ENCODE data around the gene SALL3. TPM values are rescaled to one million over a fixed set of nuclear protein-coding genes. Genes with fewer than 3 reads are reported as not detected.

Gene SALL3
- total RNA-seq, 1 donor from 2014 or later, result 0.94 TPM

DNA sequence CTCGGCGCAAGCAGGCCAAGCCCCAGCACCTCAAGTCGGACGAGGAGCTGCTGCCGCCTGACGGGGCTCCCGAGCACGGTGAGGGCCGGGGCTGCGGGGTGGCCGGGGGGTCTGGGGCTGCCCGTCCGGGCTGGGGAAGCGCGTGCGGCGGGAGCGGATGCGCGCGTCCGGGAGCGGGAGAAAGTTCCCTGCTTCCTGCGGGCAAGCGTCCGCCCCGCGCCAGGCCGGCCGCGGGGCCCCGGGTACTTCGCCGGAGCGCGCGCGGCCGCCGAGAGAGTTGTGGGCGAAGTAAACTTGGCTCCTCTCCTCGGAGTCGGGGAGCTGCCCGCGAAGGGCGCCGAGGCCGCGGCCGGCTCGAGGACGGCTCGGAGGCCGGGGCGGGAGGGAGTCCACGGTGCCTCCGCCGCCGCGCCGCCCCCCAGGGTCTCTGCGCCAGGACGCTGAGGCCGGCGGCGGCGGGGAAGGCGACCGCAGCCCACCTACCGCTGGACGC is 707 bp downstream of the SALL3 start:
- no peak for DNase-seq (ENCODE audit: low read depth)

- no peak for DNase-seq (ENCODE audit: low read depth)
Observed at GRCh38 chr18:78980777-78981380, 1.3 kb downstream of the SALL3 start.

DNA sequence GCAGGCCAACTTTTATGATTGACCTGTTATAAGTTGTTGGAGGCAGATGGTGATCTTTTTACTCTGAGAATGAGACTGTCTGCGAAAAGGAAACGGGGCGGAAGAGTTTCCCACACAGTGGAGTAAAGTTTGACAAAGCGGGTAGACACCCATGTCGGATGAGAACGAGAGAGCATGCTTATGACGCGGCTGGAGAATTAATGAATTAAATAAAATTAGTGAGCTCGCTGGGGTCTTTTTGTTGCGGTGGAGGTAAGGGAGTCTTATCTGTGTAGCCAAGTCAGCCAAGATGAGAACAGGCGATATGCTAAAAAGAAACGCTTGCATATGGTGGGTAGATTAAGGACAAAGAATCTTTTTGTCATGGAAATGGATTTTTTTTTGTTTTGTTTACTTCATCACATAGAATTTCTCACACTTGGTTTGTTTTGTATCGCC is 1.8 kb downstream of the SALL3 start:
- DNase-seq (ENCODE audit: low read depth), result no peak

GRCh38 chr18:78981989-78982620 is 2.5 kb downstream of the SALL3 start:
- DNase-seq (ENCODE audit: low read depth), result no peak

GRCh38 chr18:78983512-78983911 is 3.9 kb downstream of the SALL3 start:
- DNase-seq (ENCODE audit: low read depth), result no peak

DNA sequence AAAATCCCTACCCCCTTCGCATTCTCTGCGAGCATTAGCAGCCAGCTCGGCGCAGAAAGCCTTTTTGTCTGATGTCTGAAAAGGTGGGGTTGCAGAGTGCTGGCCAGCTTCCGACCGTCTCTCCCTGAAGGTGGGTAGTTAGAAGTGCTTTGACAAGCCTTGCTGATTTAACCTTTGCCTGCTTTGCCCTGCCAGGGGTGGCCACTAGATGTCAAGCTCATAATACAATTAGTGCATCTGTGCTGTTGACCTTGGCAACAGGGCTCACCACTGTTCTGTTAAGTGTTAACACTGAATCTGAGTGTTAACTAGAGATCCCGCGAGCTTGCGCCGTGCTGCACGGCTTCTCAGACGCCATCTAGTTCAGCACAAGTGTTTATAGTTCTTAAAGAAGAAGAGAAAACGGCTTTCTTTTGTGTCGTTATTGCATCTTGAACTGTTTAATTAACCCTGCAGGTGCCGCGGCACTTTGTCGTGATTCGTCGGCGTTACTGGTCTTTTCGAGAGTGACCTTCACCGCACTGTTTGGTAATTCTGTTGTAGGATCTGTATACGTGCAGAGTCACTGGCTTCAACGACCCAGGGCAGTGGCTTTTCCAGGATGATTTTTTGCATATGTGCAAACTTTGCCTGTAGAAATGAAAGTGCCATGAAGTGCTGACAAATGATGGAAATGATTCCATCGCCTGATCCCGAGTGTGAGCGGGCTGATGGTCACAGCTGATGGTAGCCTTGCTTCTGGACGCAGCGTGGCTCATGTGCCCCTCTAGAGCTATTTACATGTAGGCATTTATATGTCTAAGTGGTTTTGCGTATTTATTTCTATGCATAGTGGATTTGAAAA is 5.5 kb downstream of the SALL3 start:
- peak; percentile 30 for DNase-seq (ENCODE audit: low read depth)

- DNase-seq (ENCODE audit: low read depth), result no peak
Observed at GRCh38 chr18:78986018-78986481, 6.4 kb downstream of the SALL3 start.

DNA sequence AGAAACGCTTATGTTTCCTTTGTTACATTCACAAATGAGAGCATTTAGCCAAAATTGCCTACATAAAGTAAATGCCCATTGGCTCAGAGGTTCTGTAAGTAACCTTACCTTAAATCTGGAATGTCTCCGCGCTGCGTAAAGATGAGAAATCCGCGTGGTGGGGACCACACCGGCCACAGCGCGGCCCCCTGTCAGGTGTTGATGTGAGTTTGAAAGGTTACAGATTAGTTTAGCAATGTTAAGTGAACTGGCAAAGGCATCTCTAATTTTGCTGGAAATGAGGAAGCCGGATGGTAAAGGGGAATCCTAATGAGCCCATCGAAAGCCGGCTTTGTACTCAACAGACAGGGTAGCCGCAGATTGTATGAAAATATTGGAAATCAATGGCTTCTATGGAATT is 11.8 kb downstream of the SALL3 start:
- no peak for DNase-seq (ENCODE audit: low read depth)

DNA sequence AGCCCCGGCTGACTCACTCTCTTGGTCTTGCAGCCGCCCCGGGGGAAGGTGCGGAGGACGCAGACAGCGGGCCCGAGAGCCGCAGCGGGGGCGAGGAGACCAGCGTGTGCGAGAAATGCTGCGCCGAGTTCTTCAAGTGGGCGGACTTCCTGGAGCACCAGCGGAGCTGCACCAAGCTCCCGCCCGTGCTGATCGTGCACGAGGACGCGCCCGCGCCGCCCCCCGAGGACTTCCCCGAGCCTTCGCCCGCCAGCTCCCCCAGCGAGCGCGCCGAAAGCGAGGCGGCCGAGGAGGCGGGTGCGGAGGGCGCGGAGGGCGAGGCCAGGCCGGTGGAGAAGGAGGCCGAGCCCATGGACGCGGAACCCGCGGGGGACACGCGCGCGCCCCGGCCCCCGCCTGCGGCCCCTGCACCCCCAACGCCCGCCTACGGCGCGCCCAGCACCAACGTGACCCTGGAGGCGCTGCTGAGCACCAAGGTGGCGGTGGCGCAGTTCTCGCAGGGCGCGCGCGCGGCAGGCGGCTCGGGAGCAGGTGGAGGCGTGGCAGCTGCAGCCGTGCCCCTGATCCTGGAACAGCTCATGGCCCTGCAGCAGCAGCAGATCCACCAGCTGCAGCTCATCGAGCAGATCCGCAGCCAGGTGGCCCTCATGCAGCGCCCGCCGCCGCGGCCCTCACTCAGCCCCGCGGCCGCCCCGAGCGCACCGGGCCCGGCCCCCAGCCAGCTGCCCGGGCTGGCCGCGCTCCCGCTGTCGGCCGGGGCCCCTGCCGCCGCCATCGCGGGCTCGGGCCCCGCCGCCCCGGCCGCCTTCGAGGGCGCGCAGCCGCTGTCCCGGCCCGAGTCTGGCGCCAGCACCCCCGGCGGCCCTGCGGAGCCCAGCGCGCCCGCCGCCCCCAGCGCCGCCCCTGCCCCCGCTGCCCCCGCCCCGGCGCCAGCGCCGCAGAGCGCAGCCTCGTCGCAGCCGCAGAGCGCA is 12.7 kb downstream of the SALL3 start:
- DNase-seq (ENCODE audit: low read depth), result no peak

DNA sequence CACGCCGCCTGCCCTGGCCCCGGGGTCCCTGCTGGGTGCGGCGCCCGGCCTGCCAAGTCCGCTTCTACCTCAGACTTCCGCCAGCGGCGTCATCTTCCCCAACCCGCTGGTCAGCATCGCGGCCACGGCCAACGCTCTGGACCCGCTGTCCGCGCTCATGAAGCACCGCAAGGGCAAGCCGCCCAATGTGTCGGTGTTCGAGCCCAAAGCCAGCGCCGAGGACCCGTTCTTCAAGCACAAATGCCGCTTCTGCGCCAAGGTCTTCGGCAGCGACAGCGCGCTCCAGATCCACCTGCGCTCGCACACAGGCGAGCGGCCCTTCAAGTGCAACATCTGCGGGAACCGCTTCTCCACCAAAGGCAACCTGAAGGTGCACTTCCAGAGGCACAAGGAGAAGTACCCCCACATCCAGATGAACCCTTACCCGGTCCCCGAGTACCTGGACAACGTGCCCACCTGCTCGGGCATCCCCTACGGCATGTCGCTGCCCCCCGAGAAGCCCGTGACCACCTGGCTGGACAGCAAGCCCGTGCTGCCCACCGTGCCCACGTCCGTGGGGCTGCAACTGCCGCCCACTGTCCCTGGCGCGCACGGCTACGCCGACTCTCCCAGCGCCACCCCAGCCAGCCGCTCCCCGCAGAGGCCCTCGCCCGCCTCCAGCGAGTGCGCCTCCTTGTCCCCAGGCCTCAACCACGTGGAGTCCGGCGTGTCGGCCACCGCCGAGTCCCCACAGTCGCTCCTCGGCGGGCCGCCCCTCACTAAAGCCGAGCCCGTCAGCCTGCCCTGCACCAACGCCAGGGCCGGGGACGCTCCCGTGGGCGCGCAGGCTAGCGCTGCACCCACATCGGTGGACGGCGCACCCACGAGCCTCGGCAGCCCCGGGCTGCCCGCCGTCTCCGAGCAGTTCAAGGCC is 13.7 kb downstream of the SALL3 start:
- DNase-seq (ENCODE audit: low read depth), result no peak

- no peak for DNase-seq (ENCODE audit: low read depth)
Observed at GRCh38 chr18:78994000-78994399, 14.4 kb downstream of the SALL3 start.

DNA sequence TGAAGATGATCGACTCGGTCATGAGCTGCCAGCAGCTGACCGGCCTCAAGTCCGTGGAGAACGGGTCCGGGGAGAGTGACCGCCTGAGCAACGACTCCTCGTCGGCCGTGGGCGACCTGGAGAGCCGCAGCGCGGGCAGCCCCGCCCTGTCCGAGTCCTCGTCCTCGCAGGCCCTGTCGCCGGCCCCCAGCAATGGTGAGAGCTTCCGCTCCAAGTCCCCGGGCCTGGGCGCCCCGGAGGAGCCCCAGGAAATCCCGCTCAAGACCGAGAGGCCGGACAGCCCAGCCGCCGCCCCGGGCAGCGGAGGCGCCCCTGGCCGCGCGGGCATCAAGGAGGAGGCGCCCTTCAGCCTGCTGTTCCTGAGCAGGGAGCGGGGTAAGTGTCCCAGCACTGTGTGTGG is 14.9 kb downstream of the SALL3 start:
- DNase-seq (ENCODE audit: low read depth), result no peak

DNA sequence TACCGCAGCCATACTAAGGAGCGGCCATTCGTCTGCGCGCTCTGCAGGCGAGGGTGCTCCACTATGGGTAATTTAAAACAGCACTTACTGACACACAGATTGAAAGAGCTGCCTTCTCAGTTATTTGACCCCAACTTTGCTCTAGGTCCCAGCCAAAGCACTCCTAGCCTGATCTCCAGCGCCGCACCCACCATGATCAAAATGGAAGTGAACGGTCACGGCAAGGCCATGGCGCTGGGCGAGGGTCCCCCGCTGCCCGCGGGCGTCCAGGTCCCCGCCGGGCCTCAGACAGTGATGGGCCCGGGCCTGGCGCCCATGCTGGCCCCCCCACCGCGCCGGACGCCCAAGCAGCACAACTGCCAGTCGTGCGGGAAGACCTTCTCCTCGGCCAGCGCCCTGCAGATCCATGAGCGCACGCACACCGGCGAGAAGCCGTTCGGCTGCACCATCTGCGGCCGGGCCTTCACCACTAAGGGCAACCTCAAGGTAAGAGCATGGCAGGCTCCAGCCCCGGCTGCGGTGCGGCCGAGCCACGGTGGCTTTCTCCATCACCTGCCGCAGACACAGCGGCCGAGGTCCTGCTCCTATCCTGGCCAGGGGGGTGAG is 15.5 kb downstream of the SALL3 start:
- DNase-seq (ENCODE audit: low read depth), result no peak

DNA sequence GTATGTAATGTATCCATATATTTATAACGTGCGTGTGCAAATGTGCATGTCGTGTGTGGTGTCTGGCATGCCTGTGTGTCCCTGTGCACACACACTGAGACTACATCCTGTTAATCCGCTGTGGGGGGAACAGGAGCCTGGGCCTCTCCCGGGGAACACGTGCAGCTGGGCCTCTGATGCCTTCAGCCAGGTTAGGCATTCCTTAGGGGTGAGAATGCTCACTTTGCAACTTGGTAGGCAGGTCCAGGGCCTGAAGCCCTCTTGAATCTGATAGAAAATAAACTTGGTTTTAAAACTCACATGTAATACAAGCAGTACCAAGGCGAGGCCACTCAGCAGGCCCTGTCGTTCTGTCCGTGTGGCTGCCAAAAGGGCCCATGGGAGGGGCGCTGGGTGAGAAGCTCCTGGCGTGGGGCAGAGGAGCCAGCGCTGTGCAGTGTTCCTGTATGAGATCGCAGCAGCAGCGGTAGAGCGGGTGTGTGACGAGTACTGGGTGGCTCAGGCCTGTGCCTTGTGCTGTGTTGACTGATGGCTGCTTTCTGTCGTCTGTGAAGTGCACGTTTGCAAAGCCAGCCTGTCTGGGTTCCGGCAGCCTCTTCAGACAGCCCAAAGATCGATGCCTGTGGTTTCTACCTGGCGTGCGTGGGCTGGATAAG is 16.2 kb downstream of the SALL3 start:
- DNase-seq (ENCODE audit: low read depth), result no peak

GRCh38 chr18:78996741-78997490 is 17.3 kb downstream of the SALL3 start:
- DNase-seq (ENCODE audit: low read depth), result no peak

DNA sequence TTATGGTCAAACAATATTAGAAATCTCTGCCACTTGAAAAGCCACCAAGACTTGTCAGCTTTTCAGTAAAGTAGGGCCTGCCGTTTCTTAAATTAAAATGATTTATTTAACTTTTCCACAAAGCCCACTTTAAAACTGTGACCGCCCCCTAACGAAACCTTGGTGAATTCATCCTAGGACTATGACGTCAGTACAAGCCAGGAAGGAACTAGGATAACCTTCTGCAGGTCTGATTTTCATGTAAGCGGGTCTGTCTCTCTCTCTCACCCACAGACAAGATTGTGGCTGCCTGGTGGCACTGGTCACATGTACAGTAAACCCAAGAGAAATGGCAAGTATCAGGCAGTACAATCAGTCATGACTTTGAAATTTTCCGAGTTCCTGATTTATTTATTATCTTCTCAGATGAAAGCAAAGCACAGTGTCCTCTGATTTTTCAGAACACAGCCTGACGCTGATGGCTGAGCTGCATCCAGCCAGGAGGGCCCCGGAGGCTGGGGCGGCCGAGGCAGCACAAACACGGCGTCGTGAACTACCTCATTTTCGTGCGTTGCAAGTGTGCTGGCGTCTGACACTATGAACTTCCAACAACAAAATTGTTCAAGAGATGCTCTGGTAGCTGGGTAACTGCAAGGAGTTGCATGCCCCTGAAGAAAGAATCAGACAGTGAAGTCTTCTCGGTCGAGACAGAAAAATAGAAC is 18.9 kb downstream of the SALL3 start:
- no peak for DNase-seq (ENCODE audit: low read depth)

GRCh38 chr18:78999939-79000338 is 20.3 kb downstream of the SALL3 start:
- DNase-seq (ENCODE audit: low read depth), result no peak

DNA sequence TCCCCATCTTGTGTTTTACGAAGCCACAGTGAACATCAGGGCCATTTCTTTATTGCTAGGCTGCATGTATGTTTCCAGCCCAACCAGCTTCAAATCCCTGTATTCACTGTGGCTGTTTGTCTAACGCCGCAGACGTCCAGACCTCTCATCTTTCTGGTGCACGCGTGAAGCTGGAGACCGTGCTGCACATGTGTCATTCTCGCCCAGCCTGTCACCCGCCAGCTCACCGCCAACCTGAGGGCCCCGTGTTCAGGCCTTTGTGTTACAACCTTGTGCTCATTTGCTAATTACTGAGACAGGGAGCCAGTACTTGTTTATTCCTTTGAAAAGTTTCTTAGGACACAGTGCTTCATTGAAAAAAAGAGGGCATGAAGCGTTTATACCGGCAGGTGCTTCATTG is 21.4 kb downstream of the SALL3 start:
- no peak for DNase-seq (ENCODE audit: low read depth)

Data from renal cortical epithelial cell (primary cell).